ENCODE results near the gene HIVEP3.

- TF ChIP-seq CTCF (IDR thresholded peaks at IDR 0.05; ENCODE audit: poor library complexity) = no peak
- TF ChIP-seq EZH2phosphoT487 (IDR thresholded peaks at IDR 0.05; ENCODE audit: low read depth, severe bottlenecking, unreplicated experiment) = no peak
Measured at GRCh38 chr1:41872074-41872473, 46.6 kb downstream of the HIVEP3 start.
